Measurements from ENCODE around the gene VPS37D.
"Not testable (repeated sequence)": the region's sequence is repeated elsewhere in the genome, so short reads cannot be mapped to it uniquely, and the experiment has no call there.

VPS37D gene

DNA sequence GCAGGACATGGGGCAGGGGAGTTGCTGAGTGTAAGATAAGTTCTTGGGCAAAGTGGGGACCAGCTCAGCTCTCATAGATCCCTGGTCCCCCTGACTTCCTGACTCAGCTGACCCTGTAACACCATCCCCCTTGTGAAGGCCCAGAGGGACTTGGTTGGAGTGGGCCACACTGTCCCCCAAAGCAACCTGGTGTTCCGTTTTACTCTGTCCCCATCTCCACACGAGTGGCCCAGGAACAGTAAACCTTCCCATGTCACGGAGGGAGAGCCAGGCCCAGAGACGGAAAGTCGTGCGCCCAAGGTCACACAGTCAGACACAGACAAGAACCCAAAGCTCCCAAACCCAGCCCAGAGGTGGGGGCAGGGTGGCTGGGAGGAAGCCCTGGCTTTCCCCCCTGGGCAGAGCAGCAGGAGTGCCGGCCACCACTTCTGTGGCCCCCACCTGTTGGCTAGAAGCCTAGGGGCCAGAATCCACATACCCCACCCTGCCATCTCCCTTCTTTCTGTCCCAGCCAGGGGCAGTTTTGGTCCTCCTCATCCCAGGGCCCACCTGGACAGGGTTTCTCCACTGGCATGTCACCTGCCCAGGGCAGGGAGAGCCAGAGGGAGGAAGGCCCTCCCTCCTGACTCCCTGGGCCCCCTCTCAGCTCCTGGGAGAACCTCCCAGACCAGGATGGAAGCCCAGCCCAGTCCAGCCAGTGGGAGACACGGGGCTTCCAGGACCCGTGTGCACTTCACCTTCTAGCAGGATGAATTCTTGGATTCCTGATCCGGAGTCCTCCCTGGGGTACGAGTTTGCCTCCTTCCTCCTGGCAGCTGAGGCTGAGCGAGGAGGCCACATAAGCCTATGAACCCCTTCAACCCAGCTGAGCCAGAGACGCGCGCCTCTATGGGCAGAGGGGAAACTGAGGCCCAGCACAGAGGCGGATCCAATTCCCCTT, 20.6 kb upstream of the VPS37D start:
- no peak for DNase-seq (ENCODE audit: extremely low read depth, low read depth)
- TF ChIP-seq, protein P1, sequence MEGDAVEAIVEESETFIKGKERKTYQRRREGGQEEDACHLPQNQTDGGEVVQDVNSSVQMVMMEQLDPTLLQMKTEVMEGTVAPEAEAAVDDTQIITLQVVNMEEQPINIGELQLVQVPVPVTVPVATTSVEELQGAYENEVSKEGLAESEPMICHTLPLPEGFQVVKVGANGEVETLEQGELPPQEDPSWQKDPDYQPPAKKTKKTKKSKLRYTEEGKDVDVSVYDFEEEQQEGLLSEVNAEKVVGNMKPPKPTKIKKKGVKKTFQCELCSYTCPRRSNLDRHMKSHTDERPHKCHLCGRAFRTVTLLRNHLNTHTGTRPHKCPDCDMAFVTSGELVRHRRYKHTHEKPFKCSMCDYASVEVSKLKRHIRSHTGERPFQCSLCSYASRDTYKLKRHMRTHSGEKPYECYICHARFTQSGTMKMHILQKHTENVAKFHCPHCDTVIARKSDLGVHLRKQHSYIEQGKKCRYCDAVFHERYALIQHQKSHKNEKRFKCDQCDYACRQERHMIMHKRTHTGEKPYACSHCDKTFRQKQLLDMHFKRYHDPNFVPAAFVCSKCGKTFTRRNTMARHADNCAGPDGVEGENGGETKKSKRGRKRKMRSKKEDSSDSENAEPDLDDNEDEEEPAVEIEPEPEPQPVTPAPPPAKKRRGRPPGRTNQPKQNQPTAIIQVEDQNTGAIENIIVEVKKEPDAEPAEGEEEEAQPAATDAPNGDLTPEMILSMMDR (IDR thresholded peaks at IDR 0.05; ENCODE audit: low read depth, low read length): no peak

DNA sequence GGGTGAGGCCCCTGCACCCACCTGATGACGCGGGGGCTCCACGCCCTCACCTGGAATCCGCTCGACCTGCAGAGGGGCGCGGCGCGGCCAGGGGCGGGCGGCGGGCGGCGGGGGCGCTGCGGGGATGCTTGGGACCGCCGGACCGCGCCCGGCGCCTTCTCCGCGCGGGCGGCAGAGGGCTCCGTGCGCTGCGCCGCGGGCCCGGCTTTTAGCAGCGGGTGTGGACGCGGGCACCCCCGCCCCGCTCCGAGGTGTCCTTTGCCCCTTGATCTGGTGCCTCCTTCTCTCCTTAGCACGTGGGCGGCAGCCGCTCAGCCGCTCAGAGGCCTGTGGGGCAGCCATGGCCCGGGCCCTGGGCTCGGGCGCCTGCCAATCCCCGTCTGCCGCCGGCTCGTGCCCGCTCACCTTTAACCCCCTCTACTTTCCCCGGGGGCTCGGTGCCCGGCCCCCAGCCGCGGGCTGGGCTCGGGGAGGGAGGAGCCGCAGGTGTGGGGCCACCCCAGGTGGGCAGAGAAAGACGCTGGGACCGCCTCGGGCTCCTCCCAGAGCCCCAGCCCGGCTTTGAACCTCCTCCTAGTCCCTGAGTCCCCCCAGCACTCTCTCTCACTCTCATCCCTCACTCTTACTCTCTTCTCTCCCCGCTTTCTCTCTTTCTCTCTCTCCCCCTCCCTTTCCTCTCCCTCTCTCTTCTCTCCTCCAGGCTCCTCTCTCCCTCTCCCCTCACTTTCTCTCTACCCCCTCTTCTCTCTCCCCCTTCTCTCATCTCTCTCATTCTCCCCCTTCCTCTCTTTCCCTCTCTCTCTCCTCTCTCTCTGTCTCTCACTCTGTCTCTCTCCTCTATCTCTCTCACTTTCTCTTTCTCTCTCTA, 19.7 kb upstream of the VPS37D start:
- no peak for DNase-seq (ENCODE audit: extremely low read depth, low read depth)
- TF ChIP-seq, protein P1 (IDR thresholded peaks at IDR 0.05; ENCODE audit: low read depth, low read length): no peak; the same call in 1 of the 2 replicates

DNA sequence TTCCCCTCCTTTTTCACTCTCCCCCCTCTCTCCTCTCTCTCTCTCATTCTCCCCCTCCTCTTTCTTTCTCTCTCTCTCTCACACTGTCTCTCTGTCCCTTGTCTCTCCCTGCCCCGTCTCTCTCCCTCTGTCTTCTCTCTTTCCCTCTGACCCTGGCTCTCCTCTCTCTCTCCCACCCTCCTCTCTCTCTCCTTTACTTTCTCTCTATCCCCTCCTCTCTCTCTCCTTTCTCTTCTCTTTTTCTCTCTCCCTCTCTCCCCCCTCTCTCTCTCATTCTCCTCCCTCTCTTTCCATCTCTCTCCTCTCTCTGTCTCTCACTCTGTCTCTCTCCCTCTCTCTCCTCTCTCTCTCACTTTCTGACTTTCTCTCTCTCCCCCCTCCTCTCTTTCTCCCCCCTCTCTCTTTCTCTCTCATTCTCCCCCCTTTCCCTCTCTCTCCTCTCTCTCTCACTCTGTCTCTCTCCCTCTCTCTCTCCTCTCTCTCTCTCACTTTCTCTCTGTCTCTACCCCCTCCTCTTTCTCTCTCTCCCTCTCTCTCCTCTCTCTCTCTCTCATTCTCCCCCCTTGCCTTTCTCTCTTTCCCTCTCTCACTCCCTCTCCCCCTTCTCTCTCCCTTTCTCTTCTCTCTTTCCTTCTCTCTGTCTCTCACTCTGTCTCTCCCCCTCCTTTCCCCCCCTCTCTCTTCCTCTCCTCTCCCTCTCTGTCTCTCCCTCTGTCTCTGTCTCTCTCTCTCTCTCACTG, 18.9 kb upstream of the VPS37D start:
- TF ChIP-seq, protein P1 (IDR thresholded peaks at IDR 0.05; ENCODE audit: low read depth, low read length): no peak
- no peak for DNase-seq (ENCODE audit: extremely low read depth, low read depth)

GRCh38 chr7:73649576-73649975, 18.1 kb upstream of the VPS37D start:
- DNase-seq (ENCODE audit: extremely low read depth, low read depth): no peak

DNA sequence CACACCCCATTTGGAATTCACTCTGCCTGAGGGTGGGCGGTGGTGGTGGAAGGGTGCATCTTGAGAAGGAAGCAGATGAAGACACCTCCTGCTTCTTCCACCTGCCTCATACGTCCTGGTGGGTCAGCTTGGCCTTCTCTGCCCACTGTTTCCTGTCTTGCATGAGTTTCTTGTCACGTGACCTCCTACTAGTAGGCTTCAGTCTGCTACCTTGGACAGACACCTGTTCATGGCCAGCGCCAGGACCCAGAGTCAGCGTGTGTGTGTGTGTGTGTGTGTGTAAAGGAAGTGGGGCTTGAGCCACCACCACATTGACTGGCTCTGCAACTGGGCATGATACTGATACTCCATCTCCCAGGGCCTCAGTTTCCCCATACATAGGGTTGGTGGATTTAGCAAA, 17.1 kb upstream of the VPS37D start:
- TF ChIP-seq, protein P1 (IDR thresholded peaks at IDR 0.05; ENCODE audit: low read depth, low read length): no peak

More at GRCh38 chr7:73649576-73649975, 18.1 kb upstream of the VPS37D start:
- TF ChIP-seq, protein P1 (IDR thresholded peaks at IDR 0.05; ENCODE audit: low read depth, low read length): no peak

DNA sequence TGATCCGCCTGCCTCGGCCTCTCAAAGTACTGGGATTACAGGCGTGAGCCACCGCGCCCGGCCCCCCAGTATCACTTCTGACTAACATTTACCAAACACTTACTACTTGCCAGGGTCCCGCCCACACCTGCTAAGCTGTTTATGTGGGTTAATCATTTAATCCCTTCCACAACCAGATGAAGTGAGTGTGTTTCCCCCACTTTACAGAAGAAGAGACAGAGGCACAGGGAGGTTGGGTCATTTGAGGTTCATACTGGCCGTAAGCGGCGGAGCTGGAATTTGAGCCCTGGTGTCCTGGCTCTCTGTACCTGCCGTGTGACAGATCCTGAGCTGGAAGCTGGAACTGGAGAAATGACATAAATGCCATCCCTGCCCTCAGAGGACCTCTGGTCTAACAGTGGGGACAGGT, 15.1 kb upstream of the VPS37D start:
- TF ChIP-seq, protein P1 (IDR thresholded peaks at IDR 0.05; ENCODE audit: low read depth, low read length): no peak
- DNase-seq (ENCODE audit: extremely low read depth, low read depth): no peak

More for the DNA sequence above, 17.1 kb upstream of the VPS37D start:
- DNase-seq (ENCODE audit: extremely low read depth, low read depth): no peak

- not testable (repeated sequence) for DNase-seq (ENCODE audit: extremely low read depth, low read depth)
Observed at GRCh38 chr7:73655309-73655708, 12.3 kb upstream of the VPS37D start.

All from AG09319 (cell line).